Thyroid gland (tissue), 4 donors: ENCODE data around the gene GPR55.

ENCODE experiments used
- POLR2A ChIP-seq, 2 donors: fragments of 450-650 bp; IDR thresholded peaks; one replicate each; pipeline ENCODE4 v1.6.1; 2017; ENCODE audit warnings: antibody characterized with exemption in 2 of 2, mild to moderate bottlenecking in 2 of 2, moderate library complexity in 1 of 2
- TF ChIP-seq, protein P1 (sequence below), 6 experiments: fragments of 200-600 bp in 3 of 6; fragments of 450-650 bp in 3 of 6; sonication (generic) in 3 of 6; IDR thresholded peaks; one replicate each; pipeline ENCODE4 v1.5.1; 2016 to 2019; ENCODE audit warnings: antibody characterized with exemption in 6 of 6, mild to moderate bottlenecking in 2 of 6, inconsistent platforms in 1 of 6, moderate library complexity in 1 of 6

DNA sequence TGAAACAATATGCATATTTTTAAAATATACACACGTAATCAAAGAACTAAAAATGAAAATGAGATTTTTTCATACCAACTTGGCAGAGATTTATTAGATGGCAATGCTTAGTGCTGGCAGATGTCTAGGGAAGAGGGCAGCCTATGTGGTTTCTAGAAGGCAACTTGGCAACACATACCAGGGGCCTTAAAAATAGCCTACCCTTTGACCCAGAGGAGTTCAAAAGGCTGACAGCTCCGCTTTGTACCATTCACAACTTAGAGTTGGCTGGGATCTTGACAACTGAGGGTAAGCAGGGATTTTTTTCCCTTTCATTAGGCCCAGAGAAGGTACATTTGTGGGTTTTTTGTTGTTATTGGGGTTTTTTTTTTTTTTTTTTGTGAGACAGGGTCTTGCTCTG is 26.4 kb upstream of the GPR55 start:
- TF ChIP-seq, protein P1, sequence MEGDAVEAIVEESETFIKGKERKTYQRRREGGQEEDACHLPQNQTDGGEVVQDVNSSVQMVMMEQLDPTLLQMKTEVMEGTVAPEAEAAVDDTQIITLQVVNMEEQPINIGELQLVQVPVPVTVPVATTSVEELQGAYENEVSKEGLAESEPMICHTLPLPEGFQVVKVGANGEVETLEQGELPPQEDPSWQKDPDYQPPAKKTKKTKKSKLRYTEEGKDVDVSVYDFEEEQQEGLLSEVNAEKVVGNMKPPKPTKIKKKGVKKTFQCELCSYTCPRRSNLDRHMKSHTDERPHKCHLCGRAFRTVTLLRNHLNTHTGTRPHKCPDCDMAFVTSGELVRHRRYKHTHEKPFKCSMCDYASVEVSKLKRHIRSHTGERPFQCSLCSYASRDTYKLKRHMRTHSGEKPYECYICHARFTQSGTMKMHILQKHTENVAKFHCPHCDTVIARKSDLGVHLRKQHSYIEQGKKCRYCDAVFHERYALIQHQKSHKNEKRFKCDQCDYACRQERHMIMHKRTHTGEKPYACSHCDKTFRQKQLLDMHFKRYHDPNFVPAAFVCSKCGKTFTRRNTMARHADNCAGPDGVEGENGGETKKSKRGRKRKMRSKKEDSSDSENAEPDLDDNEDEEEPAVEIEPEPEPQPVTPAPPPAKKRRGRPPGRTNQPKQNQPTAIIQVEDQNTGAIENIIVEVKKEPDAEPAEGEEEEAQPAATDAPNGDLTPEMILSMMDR (IDR thresholded peaks at IDR 0.05), result no peak
- TF ChIP-seq POLR2A (IDR thresholded peaks at IDR 0.05), result no peak
